Inflammatory macrophage (primary cell): Measurements from ENCODE around the gene B3GALT6.

Source experiments
- DNase-seq, 2 donors: peaks; one replicate each; pipeline ENCODE4 v3.0.0-alpha.2; 2020 to 2022

B3GALT6 gene

GRCh38 chr1:1232796-1233566 is 944 bp downstream of the B3GALT6 start:
- DNase-seq = no peak

- DNase-seq = no peak
Observed at GRCh38 chr1:1233567-1233892, 1.5 kb downstream of the B3GALT6 start.

- DNase-seq = no peak
Observed at GRCh38 chr1:1234180-1234808, 2.3 kb downstream of the B3GALT6 start.

- no peak for DNase-seq
Observed at GRCh38 chr1:1235016-1235744, 3.1 kb downstream of the B3GALT6 start.

- DNase-seq = no peak
Observed at GRCh38 chr1:1236176-1236763, 4.2 kb downstream of the B3GALT6 start.

- no peak for DNase-seq
Observed at GRCh38 chr1:1236945-1237873, 5.2 kb downstream of the B3GALT6 start.

- no peak for DNase-seq
Observed at GRCh38 chr1:1237874-1238701, 6.1 kb downstream of the B3GALT6 start.

GRCh38 chr1:1238702-1239178 is 6.7 kb downstream of the B3GALT6 start:
- no peak for DNase-seq

- DNase-seq = no peak
Observed at GRCh38 chr1:1239227-1239613, 7.2 kb downstream of the B3GALT6 start.

- no peak for DNase-seq
Observed at GRCh38 chr1:1239614-1240347, 7.7 kb downstream of the B3GALT6 start.

GRCh38 chr1:1240348-1240732 is 8.3 kb downstream of the B3GALT6 start:
- DNase-seq = no peak

GRCh38 chr1:1240822-1241587 is 9.0 kb downstream of the B3GALT6 start:
- DNase-seq = no peak

- no peak for DNase-seq
Observed at GRCh38 chr1:1241588-1242219, 9.7 kb downstream of the B3GALT6 start.

- no peak for DNase-seq
Observed at GRCh38 chr1:1242461-1243265, 10.6 kb downstream of the B3GALT6 start.

GRCh38 chr1:1243266-1243660 is 11.2 kb downstream of the B3GALT6 start:
- no peak for DNase-seq

- DNase-seq = no peak
Observed at GRCh38 chr1:1243807-1244191, 11.8 kb downstream of the B3GALT6 start.

- DNase-seq = no peak
Observed at GRCh38 chr1:1244192-1244811, 12.3 kb downstream of the B3GALT6 start.
